Stimulated activated CD4-positive, alpha-beta T cell treated with anti-CD3 and anti-CD28 coated beads, TNF-alpha, amount 100 ng/mL, for 48 hours (primary cell): ENCODE measurements around the gene ADORA1.
A peak's percentile ranks its signal among the peaks of the same experiment; 100 is the strongest.

Source experiments
- DNase-seq, 3 donors: peaks; one replicate each; pipeline ENCODE4 v3.0.0-alpha.2; 2020; ENCODE audit warnings: low read depth in 3 of 3

ADORA1 gene

DNA sequence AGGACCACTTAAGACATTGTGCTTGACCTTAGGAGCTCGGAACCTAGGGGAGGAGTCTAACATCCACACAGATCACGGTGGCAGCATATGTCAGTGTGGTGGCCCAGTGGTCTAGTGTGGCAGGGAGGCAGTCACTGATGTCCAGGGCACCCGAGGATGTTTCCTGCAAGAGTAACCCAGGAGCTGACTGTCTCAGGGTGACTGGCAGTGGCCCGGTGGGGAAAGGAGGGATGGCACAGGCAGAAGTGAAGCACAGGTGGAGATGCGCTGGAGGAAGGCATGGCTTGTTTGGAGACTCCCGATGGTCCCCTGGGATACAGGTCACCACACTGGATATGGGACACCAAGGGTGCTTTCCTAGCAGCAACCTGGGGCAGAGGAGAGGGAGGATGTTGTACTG, 85.6 kb downstream of the ADORA1 start:
- no peak for DNase-seq

DNA sequence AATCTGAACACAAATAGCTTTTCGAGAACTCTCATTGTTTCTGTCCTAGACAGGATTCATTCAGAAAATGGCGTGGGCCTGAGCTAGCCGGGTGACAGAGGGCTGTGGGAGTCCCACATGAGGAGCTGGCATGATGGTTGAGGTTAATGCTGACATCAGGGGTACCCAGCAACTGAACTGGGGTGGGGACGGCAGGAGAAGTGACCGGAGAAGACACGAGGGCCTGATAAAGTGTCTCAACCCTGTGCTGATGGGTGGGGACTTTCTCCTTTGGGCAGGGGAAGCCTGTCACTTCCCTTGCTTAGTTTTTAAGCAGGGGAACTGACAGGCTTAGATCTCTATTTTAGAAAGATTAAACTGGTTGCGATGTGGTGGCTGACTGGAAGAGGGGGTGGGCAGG, 87.3 kb downstream of the ADORA1 start:
- no peak for DNase-seq

DNA sequence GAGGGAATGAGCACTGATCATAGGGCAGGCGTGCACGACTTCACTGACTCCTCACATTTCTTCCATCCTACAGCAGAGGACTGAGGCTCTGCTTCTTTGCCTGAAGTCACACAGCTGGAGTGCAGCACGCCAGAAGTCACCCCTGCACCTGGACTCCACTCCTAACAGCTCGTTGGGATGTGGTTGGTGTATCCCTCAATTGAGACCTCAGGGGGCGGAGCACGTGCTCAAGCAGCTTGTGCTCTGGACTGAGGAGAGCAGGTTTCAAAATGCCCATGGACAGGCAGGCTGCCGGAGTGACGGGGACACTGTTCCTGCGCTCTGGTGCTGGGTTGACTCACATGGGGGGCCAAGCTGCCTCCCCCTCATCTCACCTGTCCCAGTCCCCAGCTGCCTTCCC, 88.0 kb downstream of the ADORA1 start:
- DNase-seq, result no peak

DNA sequence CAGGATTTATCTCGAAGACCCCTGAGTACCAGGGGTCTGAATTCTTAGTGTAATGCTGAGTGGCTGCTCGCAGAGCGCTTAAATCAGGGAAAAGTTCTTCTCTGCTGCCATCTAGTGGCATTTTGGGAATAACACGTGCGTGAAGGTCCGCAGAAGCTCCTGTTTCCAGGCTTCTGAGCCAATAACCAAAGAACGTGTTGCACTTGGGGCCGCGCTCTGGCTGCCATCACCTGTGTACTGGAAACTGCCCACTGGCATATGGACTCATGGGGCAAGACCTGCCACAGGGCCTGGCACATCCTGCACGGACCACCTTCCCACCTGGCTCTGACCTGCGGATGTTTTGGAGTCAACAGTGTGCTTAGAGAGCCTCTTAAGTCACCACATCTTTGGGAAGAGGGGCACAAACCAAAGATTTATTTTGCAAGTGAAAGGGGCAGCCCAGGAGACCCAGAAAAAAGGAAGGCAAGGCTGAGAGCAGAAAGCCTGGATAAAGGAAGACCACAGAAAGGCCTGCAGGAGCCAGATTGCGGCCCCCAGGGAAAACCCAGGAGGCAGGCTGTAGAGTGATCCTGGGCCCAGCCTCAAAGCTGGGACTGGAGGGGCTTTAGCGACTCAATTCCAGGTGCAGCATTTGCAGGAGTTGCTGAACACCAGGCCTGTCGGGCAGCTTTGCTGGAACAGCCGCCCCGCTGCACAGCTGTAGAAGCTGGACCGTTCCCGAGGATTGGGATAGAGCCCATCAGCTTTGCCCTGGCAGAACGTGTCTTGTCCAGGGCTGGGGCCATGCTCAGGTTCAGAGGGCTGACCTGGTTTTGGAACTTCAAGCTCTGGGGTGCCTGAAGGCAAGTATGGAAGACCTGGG, 89.0 kb downstream of the ADORA1 start:
- DNase-seq, result peak; percentile 10 to 36 (median 29)
